Measurements from ENCODE around the gene GPR33.

- no peak for TF ChIP-seq CTCF (IDR thresholded peaks at IDR 0.05)
- no peak for TF ChIP-seq POLR2A (IDR thresholded peaks at IDR 0.05)
Measured at GRCh38 chr14:31465111-31465510, 22.7 kb downstream of the GPR33 start.
